ENCODE data around the gene RSBN1L. TPM values are rescaled to one million over a fixed set of nuclear protein-coding genes. Genes with fewer than 3 reads are reported as not detected.

RSBN1L gene
- total and polyA plus RNA-seq, 2 of the 8 experiments (the other 6 are each of a cell fraction or from before 2014, with no cell fraction given): 4.1 to 22.1 TPM

DNA sequence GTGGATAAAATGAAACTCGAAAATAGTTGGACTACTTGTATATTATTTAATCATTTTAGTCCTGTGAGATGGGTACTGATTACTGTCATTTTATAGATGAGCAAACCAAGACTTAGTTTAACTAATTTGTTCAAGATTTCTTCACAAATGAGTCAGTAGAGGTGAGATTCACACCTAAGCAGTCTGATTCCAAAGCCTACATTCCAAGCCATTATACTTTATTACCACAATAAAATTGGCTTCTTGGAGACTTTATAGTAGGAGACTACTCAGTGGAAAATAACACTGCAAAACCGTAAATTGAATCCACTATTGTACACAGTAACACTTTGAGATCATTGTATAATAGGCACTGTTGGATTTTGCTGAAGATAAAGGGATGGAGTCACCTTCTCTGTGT is 104.5 kb downstream of the RSBN1L start (continued):
- TF ChIP-seq, protein P1, sequence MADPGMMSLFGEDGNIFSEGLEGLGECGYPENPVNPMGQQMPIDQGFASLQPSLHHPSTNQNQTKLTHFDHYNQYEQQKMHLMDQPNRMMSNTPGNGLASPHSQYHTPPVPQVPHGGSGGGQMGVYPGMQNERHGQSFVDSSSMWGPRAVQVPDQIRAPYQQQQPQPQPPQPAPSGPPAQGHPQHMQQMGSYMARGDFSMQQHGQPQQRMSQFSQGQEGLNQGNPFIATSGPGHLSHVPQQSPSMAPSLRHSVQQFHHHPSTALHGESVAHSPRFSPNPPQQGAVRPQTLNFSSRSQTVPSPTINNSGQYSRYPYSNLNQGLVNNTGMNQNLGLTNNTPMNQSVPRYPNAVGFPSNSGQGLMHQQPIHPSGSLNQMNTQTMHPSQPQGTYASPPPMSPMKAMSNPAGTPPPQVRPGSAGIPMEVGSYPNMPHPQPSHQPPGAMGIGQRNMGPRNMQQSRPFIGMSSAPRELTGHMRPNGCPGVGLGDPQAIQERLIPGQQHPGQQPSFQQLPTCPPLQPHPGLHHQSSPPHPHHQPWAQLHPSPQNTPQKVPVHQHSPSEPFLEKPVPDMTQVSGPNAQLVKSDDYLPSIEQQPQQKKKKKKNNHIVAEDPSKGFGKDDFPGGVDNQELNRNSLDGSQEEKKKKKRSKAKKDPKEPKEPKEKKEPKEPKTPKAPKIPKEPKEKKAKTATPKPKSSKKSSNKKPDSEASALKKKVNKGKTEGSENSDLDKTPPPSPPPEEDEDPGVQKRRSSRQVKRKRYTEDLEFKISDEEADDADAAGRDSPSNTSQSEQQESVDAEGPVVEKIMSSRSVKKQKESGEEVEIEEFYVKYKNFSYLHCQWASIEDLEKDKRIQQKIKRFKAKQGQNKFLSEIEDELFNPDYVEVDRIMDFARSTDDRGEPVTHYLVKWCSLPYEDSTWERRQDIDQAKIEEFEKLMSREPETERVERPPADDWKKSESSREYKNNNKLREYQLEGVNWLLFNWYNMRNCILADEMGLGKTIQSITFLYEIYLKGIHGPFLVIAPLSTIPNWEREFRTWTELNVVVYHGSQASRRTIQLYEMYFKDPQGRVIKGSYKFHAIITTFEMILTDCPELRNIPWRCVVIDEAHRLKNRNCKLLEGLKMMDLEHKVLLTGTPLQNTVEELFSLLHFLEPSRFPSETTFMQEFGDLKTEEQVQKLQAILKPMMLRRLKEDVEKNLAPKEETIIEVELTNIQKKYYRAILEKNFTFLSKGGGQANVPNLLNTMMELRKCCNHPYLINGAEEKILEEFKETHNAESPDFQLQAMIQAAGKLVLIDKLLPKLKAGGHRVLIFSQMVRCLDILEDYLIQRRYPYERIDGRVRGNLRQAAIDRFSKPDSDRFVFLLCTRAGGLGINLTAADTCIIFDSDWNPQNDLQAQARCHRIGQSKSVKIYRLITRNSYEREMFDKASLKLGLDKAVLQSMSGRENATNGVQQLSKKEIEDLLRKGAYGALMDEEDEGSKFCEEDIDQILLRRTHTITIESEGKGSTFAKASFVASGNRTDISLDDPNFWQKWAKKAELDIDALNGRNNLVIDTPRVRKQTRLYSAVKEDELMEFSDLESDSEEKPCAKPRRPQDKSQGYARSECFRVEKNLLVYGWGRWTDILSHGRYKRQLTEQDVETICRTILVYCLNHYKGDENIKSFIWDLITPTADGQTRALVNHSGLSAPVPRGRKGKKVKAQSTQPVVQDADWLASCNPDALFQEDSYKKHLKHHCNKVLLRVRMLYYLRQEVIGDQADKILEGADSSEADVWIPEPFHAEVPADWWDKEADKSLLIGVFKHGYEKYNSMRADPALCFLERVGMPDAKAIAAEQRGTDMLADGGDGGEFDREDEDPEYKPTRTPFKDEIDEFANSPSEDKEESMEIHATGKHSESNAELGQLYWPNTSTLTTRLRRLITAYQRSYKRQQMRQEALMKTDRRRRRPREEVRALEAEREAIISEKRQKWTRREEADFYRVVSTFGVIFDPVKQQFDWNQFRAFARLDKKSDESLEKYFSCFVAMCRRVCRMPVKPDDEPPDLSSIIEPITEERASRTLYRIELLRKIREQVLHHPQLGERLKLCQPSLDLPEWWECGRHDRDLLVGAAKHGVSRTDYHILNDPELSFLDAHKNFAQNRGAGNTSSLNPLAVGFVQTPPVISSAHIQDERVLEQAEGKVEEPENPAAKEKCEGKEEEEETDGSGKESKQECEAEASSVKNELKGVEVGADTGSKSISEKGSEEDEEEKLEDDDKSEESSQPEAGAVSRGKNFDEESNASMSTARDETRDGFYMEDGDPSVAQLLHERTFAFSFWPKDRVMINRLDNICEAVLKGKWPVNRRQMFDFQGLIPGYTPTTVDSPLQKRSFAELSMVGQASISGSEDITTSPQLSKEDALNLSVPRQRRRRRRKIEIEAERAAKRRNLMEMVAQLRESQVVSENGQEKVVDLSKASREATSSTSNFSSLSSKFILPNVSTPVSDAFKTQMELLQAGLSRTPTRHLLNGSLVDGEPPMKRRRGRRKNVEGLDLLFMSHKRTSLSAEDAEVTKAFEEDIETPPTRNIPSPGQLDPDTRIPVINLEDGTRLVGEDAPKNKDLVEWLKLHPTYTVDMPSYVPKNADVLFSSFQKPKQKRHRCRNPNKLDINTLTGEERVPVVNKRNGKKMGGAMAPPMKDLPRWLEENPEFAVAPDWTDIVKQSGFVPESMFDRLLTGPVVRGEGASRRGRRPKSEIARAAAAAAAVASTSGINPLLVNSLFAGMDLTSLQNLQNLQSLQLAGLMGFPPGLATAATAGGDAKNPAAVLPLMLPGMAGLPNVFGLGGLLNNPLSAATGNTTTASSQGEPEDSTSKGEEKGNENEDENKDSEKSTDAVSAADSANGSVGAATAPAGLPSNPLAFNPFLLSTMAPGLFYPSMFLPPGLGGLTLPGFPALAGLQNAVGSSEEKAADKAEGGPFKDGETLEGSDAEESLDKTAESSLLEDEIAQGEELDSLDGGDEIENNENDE (IDR thresholded peaks at IDR 0.05; ENCODE audit: insufficient replicate concordance, low read length): no peak
- TF ChIP-seq BCL11A (IDR thresholded peaks at IDR 0.05; ENCODE audit: low read depth in 2 of 2, low read length in 2 of 2) (no peak), TEAD4 (IDR thresholded peaks at IDR 0.05; ENCODE audit: low read depth, low read length) (no peak), NRF1 (IDR thresholded peaks at IDR 0.05; ENCODE audit: low read depth, low read length) (no peak), POLR2A (IDR thresholded peaks at IDR 0.05; ENCODE audit: control extremely low read depth in 1 of 2, low read depth in 2 of 2, low read length in 2 of 2) (no peak), RFX5 (IDR thresholded peaks at IDR 0.05; ENCODE audit: borderline replicate concordance, low read depth, low read length) (no peak), ASH2L (IDR thresholded peaks at IDR 0.05; ENCODE audit: low read length) (no peak), CTBP2 (IDR thresholded peaks at IDR 0.05; ENCODE audit: borderline replicate concordance, insufficient read depth, insufficient read length, low read length) (no peak), SP1 (IDR thresholded peaks at IDR 0.05; ENCODE audit: low read depth, low read length) (no peak), RBBP5 (IDR thresholded peaks at IDR 0.05; ENCODE audit: borderline replicate concordance, low read depth, low read length) (no peak), EGR1 (IDR thresholded peaks at IDR 0.05; ENCODE audit: borderline replicate concordance, low read depth, low read length) (no peak), CHD2 (IDR thresholded peaks at IDR 0.05; ENCODE audit: low read length) (no peak), YY1 (IDR thresholded peaks at IDR 0.05; ENCODE audit: low read depth, low read length) (no peak)

Data from H1 (cell line).